PC-3 (cell line): ENCODE results near the gene LCE1D. TPM values are rescaled to one million over a fixed set of nuclear protein-coding genes. Genes with fewer than 3 reads are reported as not detected.

ENCODE experiments used
- ATAC-seq: fragments of 200-7000 bp; cut with Tn5 transposase; 2 replicates; pipeline ENCODE4 v1.9.1; 2020; ENCODE audit warnings: mild to moderate bottlenecking, moderate library complexity
- BruUV-seq: library from RNA; stranded (reverse); fragments of 400-500 nt; replicated peaks from 2 replicates; lab custom pipeline; 2021; lab: Mats Ljungman, UMichigan
- CTCF ChIA-PET: fragments of 300-600 bp; sonication (Branson Sonifier 250); formaldehyde crosslinking; loops from one replicate; lab custom pipeline; 2022; ENCODE audit warnings: antibody characterized with exemption; lab: Charles Lee
- POLR2A ChIA-PET: fragments of 300-600 bp; sonication (Branson Sonifier 250); formaldehyde crosslinking; loops from one replicate; lab custom pipeline; 2022; ENCODE audit warnings: antibody characterized with exemption; ENCODE audit not compliant: unreplicated experiment; lab: Charles Lee
- DNase-seq: peaks from one replicate; pipeline ENCODE4 v3.0.0-alpha.2; 2015
- H2AFZ ChIP-seq: fragments of 300-600 bp; sonication (generic); 2 replicates; pipeline ENCODE4 v1.6.0; 2016; ENCODE audit warnings: antibody characterized with exemption, low read length
- H3F3A ChIP-seq: fragments of 300-600 bp; sonication (generic); one replicate; pipeline ENCODE4 v1.6.0; 2017; ENCODE audit warnings: antibody characterized with exemption, low read length, control low read depth, mild to moderate bottlenecking; ENCODE audit not compliant: unreplicated experiment
- H3K27ac ChIP-seq: fragments of 300-600 bp; sonication (generic); 2 replicates; pipeline ENCODE4 v1.5.1; 2016; ENCODE audit warnings: mild to moderate bottlenecking, low read length
- H3K27me3 ChIP-seq: fragments of 300-600 bp; sonication (generic); 2 replicates; pipeline ENCODE4 v1.6.1; 2016; ENCODE audit warnings: low read length, mixed read lengths
- H3K36me3 ChIP-seq: fragments of 300-600 bp; sonication (generic); 2 replicates; pipeline ENCODE4 v1.6.1; 2016; ENCODE audit warnings: low read depth, mixed run types, low read length, mixed read lengths
- H3K4me1 ChIP-seq: fragments of 300-600 bp; sonication (generic); 2 replicates; pipeline ENCODE4 v1.5.1; 2016; ENCODE audit warnings: low read length; ENCODE audit not compliant: insufficient read depth
- H3K4me2 ChIP-seq: fragments of 300-600 bp; sonication (generic); 2 replicates; pipeline ENCODE4 v1.6.0; 2016; ENCODE audit warnings: low read length
- H3K4me3 ChIP-seq: fragments of 300-600 bp; sonication (generic); 2 replicates; pipeline ENCODE4 v1.5.1; 2016; ENCODE audit warnings: mild to moderate bottlenecking, low read length, mixed read lengths
- H3K79me2 ChIP-seq: fragments of 300-600 bp; sonication (generic); 2 replicates; pipeline ENCODE4 v1.6.1; 2017; ENCODE audit warnings: low read length, mixed read lengths
- H3K9ac ChIP-seq: fragments of 300-600 bp; sonication (generic); 2 replicates; pipeline ENCODE4 v1.6.0; 2016; ENCODE audit warnings: mild to moderate bottlenecking, low read length
- H3K9me2 ChIP-seq: fragments of 300-600 bp; sonication (generic); replicated peaks from 2 replicates; pipeline ENCODE4 v1.6.1; 2016; ENCODE audit warnings: mixed run types, low read length, mixed read lengths
- H3K9me3 ChIP-seq: fragments of 300-600 bp; sonication (generic); 2 replicates; pipeline ENCODE4 v1.6.1; 2016; ENCODE audit warnings: low read length, mixed read lengths
- H4K20me1 ChIP-seq: fragments of 300-600 bp; sonication (generic); 2 replicates; pipeline ENCODE4 v1.6.1; 2016; ENCODE audit warnings: low read length, mixed read lengths
- CTCF ChIP-seq: fragments of 300-600 bp; sonication (generic); conservative IDR thresholded peaks from 2 replicates; pipeline ENCODE4 v1.5.1; 2017; ENCODE audit warnings: antibody characterized with exemption, low read depth, mild to moderate bottlenecking, low read length
- EZH2 ChIP-seq: fragments of 300-600 bp; sonication (generic); IDR thresholded peaks from one replicate; pipeline ENCODE4 v1.6.1; 2017; ENCODE audit warnings: antibody characterized with exemption, mild to moderate bottlenecking, low read length; ENCODE audit not compliant: unreplicated experiment
- EZH2phosphoT487 ChIP-seq: fragments of 300-600 bp; sonication (generic); IDR thresholded peaks from 2 replicates; pipeline ENCODE4 v1.6.1; 2018; ENCODE audit warnings: mild to moderate bottlenecking, antibody characterized with exemption, low read length, borderline replicate concordance
- intact Hi-C: fragments of 100-400 bp; cut with micrococcal nuclease; formaldehyde crosslinking; loops from 2 replicates; pipeline ENCODE4 v1.9.0; 2023
- total RNA-seq: library from RNA; depleted of rRNA; stranded (reverse); fragments of >200 nt; gene quantifications from 2 replicates; pipeline ENCODE4 v1.2.3, GENCODE V29; 2014

Gene LCE1D
- total RNA-seq, 1 experiment from 2014 or later, result not detected

GRCh38 chr1:152760551-152761190 lies 35.9 kb upstream of the LCE1D start:
- ChIA-PET CTCF (no interaction called here), POLR2A (no interaction called here)
- H3K9me3 ChIP-seq, result no peaks in the 10 kb centered on the region
- H2AFZ ChIP-seq, result no peak overlapping the region
- no peak overlapping the region for H3K4me2 ChIP-seq
- H3K4me1 ChIP-seq, result no peaks in the 10 kb centered on the region; the same call in 1 of the 2 replicates
- peaks cover 7% of the 10 kb centered on the region; the same call in 1 of the 2 replicates for H3K27me3 ChIP-seq
- H3K9me2 ChIP-seq, result no peaks in the 10 kb centered on the region
- H3K27ac ChIP-seq, result no peak overlapping the region
- no peaks in the 10 kb centered on the region for H3K36me3 ChIP-seq
- DNase-seq (no peak), ATAC-seq (no peak)
- H3F3A ChIP-seq, result no peaks in the 10 kb centered on the region
- no TSS peak for BruUV-seq
- intact Hi-C loops, result no loop called here
- no peak overlapping the region for H3K4me3 ChIP-seq
- TF ChIP-seq CTCF, result no peak
- TF ChIP-seq EZH2, result no peak
- no peak for TF ChIP-seq EZH2phosphoT487
- no peaks in the 10 kb centered on the region for H3K79me2 ChIP-seq
- no peak overlapping the region for H3K9ac ChIP-seq
- no peaks in the 10 kb centered on the region for H4K20me1 ChIP-seq

- Histone ChIP-seq H4K20me1 (no peaks in the 10 kb centered on the region), H3K4me2 (no peak overlapping the region), H3K79me2 (no peaks in the 10 kb centered on the region), H3K9ac (no peak overlapping the region), H3K27ac (no peak overlapping the region), H3K27me3 (peaks cover 7% of the 10 kb centered on the region; the same call in 1 of the 2 replicates), H3K9me2 (no peaks in the 10 kb centered on the region), H3K4me3 (no peak overlapping the region), H3F3A (no peaks in the 10 kb centered on the region), H3K36me3 (no peaks in the 10 kb centered on the region), H3K4me1 (no peaks in the 10 kb centered on the region; the same call in 1 of the 2 replicates), H3K9me3 (no peaks in the 10 kb centered on the region), H2AFZ (no peak overlapping the region)
- BruUV-seq, result no TSS peak
- intact Hi-C loops, result no loop called here
- ATAC-seq (no peak), DNase-seq (no peak)
- POLR2A ChIA-PET, result no interaction called here
- CTCF ChIA-PET, result no interaction called here
- TF ChIP-seq CTCF (no peak), EZH2 (no peak), EZH2phosphoT487 (no peak)
Observed at GRCh38 chr1:152761609-152762213, 34.8 kb upstream of the LCE1D start.

GRCh38 chr1:152768847-152769533 lies 27.5 kb upstream of the LCE1D start:
- no peak overlapping the region for H3K9ac ChIP-seq
- ATAC-seq (no peak), DNase-seq (no peak)
- ChIA-PET POLR2A (no interaction called here), CTCF (no interaction called here)
- BruUV-seq, result no TSS peak
- no peaks in the 10 kb centered on the region for H3K79me2 ChIP-seq
- H3K4me2 ChIP-seq, result no peak overlapping the region
- no peaks in the 10 kb centered on the region for H4K20me1 ChIP-seq
- H3K27ac ChIP-seq, result no peak overlapping the region
- no peaks in the 10 kb centered on the region for H3F3A ChIP-seq
- H3K4me1 ChIP-seq, result no peaks in the 10 kb centered on the region
- H3K36me3 ChIP-seq, result no peaks in the 10 kb centered on the region
- no peak overlapping the region for H3K4me3 ChIP-seq
- H3K9me2 ChIP-seq, result no peaks in the 10 kb centered on the region
- H3K27me3 ChIP-seq, result peaks cover 6% of the 10 kb centered on the region; the same call in 1 of the 2 replicates
- TF ChIP-seq CTCF (no peak), EZH2phosphoT487 (no peak), EZH2 (no peak)
- H3K9me3 ChIP-seq, result no peaks in the 10 kb centered on the region
- H2AFZ ChIP-seq, result no peak overlapping the region
- intact Hi-C loops, result no loop called here
